ENCODE data around the gene GAS6.

- TF ChIP-seq, protein P1, sequence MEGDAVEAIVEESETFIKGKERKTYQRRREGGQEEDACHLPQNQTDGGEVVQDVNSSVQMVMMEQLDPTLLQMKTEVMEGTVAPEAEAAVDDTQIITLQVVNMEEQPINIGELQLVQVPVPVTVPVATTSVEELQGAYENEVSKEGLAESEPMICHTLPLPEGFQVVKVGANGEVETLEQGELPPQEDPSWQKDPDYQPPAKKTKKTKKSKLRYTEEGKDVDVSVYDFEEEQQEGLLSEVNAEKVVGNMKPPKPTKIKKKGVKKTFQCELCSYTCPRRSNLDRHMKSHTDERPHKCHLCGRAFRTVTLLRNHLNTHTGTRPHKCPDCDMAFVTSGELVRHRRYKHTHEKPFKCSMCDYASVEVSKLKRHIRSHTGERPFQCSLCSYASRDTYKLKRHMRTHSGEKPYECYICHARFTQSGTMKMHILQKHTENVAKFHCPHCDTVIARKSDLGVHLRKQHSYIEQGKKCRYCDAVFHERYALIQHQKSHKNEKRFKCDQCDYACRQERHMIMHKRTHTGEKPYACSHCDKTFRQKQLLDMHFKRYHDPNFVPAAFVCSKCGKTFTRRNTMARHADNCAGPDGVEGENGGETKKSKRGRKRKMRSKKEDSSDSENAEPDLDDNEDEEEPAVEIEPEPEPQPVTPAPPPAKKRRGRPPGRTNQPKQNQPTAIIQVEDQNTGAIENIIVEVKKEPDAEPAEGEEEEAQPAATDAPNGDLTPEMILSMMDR (conservative IDR thresholded peaks at IDR 0.05 in 1 of 2, IDR thresholded peaks at IDR 0.05 in 1 of 2; ENCODE audit: low read depth in 1 of 2, low read length in 2 of 2), result no peak
- TF ChIP-seq EZH2 (IDR thresholded peaks at IDR 0.05; ENCODE audit: low read length, missing control alignments), result no peak
Measured at GRCh38 chr13:113838711-113839201, 25.1 kb downstream of the GAS6 start.
